DND-41 (cell line): ENCODE measurements around the gene SAC3D1.

Experiments used
- EZH2 ChIP-seq: IDR thresholded peaks from 3 replicates; pipeline ENCODE4 v1.6.1; 2012; ENCODE audit warnings: borderline replicate concordance, low read depth, mild to moderate bottlenecking, moderate library complexity, low read length, inconsistent platforms; ENCODE audit not compliant: severe bottlenecking
- TF ChIP-seq, protein P1 (sequence below): IDR thresholded peaks from 2 replicates; pipeline ENCODE4 v1.5.1; 2012; ENCODE audit warnings: borderline replicate concordance, low read length, moderate library complexity, mild to moderate bottlenecking; ENCODE audit not compliant: poor library complexity, severe bottlenecking; ENCODE audit errors: extremely low read depth

DNA sequence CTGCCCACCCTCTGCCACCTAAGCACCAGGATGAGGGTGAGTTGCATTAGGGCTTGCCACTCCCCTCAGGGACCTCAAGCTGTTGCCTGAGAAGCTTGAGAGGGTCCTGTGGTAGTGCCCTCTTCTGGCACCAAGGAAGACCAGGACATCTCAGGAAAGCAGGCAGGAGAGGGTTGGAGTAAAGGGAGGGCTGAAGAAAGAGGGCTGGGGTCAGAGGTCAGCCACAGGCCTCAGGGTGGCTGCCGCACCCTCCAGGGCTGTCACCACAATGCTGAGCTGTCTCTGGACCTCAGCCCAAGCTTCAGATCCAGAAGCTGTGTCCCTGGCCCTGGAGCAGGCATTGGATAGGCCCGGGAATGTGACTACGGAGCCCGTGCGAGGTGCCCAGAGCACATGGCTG lies 4.1 kb downstream of the SAC3D1 start:
- no peak for TF ChIP-seq EZH2
- TF ChIP-seq, protein P1, sequence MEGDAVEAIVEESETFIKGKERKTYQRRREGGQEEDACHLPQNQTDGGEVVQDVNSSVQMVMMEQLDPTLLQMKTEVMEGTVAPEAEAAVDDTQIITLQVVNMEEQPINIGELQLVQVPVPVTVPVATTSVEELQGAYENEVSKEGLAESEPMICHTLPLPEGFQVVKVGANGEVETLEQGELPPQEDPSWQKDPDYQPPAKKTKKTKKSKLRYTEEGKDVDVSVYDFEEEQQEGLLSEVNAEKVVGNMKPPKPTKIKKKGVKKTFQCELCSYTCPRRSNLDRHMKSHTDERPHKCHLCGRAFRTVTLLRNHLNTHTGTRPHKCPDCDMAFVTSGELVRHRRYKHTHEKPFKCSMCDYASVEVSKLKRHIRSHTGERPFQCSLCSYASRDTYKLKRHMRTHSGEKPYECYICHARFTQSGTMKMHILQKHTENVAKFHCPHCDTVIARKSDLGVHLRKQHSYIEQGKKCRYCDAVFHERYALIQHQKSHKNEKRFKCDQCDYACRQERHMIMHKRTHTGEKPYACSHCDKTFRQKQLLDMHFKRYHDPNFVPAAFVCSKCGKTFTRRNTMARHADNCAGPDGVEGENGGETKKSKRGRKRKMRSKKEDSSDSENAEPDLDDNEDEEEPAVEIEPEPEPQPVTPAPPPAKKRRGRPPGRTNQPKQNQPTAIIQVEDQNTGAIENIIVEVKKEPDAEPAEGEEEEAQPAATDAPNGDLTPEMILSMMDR: peak; percentile 4
